GM10266 (cell line): ENCODE measurements around the gene RPS15.
A peak's percentile ranks its signal among the peaks of the same experiment; 100 is the strongest.

Source experiments
- DNase-seq: peaks from one replicate; pipeline ENCODE4 v3.0.0; 2012; ENCODE audit errors: extremely low spot score
- TF ChIP-seq, protein P1 (sequence below): IDR thresholded peaks from 2 replicates; pipeline ENCODE4 v1.5.1; 2012; ENCODE audit warnings: mild to moderate bottlenecking, low read depth; ENCODE audit not compliant: control insufficient read depth, insufficient read depth; ENCODE audit errors: missing control alignments

RPS15 gene

DNA sequence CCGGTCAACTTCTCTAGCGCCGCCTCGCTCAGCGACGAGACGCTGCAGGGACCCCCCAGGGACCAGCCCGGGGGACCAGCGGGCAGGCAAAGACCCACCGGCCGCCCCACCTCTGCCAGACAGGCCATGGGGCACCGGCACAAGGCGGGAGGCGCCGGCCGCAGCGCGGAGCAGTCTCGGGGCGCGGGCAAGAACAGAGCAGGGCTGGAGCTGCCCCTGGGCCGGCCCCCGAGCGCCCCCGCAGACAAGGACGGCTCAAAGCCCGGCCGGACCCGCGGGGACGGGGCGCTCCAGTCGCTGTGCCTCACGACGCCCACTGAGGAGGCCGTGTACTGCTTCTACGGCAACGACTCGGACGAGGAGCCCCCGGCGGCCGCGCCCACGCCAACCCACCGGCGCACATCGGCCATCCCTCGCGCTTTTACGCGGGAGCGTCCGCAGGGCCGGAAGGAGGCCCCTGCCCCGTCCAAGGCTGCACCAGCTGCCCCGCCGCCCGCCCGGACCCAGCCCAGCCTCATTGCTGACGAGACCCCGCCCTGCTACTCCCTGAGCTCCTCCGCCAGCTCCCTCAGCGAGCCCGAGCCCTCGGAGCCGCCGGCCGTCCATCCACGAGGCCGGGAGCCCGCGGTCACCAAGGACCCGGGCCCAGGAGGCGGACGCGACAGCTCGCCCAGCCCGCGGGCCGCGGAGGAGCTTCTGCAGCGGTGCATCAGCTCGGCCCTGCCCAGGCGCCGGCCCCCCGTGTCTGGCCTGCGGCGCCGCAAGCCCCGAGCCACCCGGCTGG is 29.5 kb downstream of the RPS15 start:
- DNase-seq: no peak
- TF ChIP-seq, protein P1, sequence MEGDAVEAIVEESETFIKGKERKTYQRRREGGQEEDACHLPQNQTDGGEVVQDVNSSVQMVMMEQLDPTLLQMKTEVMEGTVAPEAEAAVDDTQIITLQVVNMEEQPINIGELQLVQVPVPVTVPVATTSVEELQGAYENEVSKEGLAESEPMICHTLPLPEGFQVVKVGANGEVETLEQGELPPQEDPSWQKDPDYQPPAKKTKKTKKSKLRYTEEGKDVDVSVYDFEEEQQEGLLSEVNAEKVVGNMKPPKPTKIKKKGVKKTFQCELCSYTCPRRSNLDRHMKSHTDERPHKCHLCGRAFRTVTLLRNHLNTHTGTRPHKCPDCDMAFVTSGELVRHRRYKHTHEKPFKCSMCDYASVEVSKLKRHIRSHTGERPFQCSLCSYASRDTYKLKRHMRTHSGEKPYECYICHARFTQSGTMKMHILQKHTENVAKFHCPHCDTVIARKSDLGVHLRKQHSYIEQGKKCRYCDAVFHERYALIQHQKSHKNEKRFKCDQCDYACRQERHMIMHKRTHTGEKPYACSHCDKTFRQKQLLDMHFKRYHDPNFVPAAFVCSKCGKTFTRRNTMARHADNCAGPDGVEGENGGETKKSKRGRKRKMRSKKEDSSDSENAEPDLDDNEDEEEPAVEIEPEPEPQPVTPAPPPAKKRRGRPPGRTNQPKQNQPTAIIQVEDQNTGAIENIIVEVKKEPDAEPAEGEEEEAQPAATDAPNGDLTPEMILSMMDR: no peak

DNA sequence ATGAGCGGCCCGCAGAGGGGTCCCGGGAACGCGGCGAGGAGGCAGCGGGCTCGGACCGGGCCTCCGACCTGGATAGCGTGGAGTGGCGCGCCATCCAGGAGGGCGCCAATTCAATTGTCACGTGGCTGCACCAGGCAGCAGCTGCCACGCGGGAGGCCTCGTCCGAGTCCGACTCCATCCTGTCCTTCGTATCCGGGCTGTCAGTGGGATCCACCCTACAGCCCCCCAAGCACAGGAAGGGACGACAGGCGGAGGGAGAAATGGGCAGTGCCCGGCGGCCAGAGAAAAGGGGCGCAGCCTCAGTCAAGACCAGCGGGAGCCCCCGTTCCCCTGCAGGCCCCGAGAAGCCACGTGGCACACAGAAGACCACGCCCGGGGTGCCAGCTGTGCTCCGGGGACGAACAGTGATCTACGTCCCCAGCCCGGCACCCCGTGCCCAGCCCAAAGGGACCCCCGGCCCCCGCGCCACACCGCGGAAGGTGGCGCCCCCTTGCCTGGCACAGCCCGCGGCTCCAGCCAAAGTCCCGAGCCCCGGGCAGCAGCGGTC is 30.2 kb downstream of the RPS15 start:
- TF ChIP-seq, protein P1: no peak
- no peak for DNase-seq

- peak; percentile 81 for DNase-seq
- TF ChIP-seq, protein P1: peak; percentile 18
Measured at GRCh38 chr19:1468821-1469254, 30.6 kb downstream of the RPS15 start.

DNA sequence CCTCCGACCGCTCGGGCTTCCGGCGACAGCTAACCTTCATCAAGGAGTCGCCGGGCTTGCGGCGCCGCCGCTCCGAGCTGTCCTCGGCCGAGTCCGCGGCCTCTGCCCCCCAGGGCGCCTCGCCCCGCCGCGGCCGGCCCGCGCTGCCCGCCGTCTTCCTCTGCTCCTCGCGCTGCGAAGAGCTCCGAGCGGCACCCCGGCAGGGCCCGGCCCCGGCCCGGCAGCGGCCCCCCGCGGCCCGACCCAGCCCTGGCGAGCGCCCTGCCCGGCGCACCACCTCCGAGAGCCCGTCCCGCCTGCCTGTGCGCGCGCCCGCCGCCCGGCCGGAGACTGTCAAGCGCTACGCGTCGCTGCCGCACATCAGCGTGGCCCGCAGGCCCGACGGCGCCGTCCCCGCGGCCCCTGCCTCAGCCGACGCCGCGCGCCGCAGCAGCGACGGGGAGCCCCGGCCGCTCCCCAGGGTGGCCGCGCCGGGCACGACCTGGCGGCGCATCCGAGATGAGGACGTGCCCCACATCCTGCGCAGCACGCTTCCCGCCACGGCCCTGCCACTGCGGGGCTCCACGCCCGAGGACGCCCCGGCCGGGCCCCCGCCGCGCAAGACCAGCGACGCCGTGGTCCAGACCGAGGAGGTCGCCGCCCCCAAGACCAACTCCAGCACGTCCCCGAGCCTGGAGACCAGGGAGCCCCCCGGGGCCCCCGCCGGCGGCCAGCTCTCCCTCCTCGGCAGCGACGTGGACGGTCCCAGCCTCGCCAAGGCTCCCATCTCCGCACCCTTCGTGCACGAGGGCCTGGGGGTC is 31.3 kb downstream of the RPS15 start:
- TF ChIP-seq, protein P1: no peak
- no peak for DNase-seq

GRCh38 chr19:1470055-1470304 is 31.8 kb downstream of the RPS15 start:
- TF ChIP-seq, protein P1: no peak
- DNase-seq: no peak

DNA sequence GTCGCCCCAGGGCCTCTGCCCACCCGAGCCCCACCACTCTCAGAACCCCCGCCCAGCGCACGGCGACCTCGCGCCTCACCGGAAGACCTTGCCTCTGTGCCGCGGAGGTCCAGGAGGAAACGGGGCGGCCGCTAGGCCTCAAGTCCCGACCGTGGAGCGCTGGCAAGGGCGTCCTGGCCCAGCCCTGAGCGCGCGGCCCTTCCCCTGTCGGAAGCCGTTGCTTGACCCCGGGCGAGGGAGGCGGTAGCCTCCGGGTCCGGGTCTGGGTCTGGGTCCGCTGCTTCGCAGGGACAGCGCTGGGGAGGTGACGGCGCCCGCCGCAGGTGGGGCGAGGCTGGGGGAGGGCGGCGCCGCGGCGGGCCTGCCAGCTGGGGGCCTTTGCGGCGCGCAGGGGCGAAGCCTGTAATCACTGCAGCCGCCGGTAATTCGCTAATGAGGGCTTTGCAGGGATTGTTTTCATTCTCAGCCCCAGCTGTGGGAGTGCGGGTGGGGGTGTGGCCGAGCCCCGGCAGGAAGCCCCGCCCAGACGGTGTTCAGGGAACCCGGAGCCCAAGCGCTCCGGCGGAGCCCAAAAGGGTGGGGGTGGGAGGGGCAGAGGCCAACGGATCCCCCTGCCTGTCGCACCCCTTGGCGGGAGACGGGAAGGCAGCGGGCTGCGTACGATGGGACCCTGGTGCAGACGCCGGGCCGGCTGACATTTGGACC is 32.3 kb downstream of the RPS15 start:
- TF ChIP-seq, protein P1: no peak
- peak; percentile 85 for DNase-seq
